Measurements from ENCODE around the gene BCAR1.

DNA sequence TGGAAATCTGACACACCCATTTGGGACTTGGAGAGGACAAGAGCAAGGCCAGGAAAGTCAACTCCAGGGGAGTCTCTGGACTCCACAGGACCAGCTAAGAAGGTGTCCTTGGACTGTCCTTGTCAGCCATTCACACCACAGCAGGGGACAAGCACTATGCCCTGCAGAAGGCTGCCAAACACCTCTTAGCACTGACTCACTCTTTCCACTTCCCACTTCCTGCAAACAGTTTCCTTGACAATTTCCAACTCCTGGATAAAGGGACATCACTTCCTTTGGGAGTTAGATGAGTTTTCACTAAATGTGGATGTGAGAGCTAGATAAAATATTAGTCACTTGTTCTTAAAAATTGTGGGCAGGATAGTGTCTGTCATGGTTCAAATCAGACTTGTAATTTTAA lies 37.8 kb upstream of the BCAR1 start:
- TF ChIP-seq, protein P1, sequence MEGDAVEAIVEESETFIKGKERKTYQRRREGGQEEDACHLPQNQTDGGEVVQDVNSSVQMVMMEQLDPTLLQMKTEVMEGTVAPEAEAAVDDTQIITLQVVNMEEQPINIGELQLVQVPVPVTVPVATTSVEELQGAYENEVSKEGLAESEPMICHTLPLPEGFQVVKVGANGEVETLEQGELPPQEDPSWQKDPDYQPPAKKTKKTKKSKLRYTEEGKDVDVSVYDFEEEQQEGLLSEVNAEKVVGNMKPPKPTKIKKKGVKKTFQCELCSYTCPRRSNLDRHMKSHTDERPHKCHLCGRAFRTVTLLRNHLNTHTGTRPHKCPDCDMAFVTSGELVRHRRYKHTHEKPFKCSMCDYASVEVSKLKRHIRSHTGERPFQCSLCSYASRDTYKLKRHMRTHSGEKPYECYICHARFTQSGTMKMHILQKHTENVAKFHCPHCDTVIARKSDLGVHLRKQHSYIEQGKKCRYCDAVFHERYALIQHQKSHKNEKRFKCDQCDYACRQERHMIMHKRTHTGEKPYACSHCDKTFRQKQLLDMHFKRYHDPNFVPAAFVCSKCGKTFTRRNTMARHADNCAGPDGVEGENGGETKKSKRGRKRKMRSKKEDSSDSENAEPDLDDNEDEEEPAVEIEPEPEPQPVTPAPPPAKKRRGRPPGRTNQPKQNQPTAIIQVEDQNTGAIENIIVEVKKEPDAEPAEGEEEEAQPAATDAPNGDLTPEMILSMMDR (IDR thresholded peaks at IDR 0.05), result no peak
- TF ChIP-seq POLR2AphosphoS5 (IDR thresholded peaks at IDR 0.05) (peak in 1 of 3 donors; percentile 28), POLR2A (IDR thresholded peaks at IDR 0.05) (no peak)

Measured in suprapubic skin (tissue), 4 donors.